K562 (cell line): Measurements from ENCODE around the gene FAM89B. TPM values are rescaled to one million over a fixed set of nuclear protein-coding genes. Genes with fewer than 3 reads are reported as not detected.

Experiments used
- ATAC-seq: fragments of 200-7000 bp; cut with Tn5 transposase; 3 replicates; pipeline ENCODE4 v1.9.1; 2020; ENCODE audit warnings: moderate library complexity
- BruUV-seq: library from RNA; stranded (reverse); fragments of 400-500 nt; replicated peaks from 2 replicates; lab custom pipeline; 2021; lab: Mats Ljungman, UMichigan
- CTCF ChIA-PET: fragments of 300-600 bp; formaldehyde crosslinking; extraction: SDS; loops from one replicate; lab custom pipeline; 2021; ENCODE audit warnings: low intra/inter-chr PET ratio; lab: Yijun Ruan, JAX
- POLR2A ChIA-PET: fragments of 300-600, 350-650 bp; sonication (Branson Sonifier 250); formaldehyde crosslinking; extraction: SDS; loops from one replicate; lab custom pipeline; 2021; ENCODE audit warnings: antibody characterized with exemption, inconsistent platforms; lab: Yijun Ruan, JAX
- DNase-seq, 4 experiments: peaks; one replicate each; pipeline versions ENCODE4 v3.0.0 to v3.0.0-alpha.2; 2011 to 2018; ENCODE audit warnings: low spot score in 3 of 4, mixed read lengths in 3 of 4; ENCODE audit errors: extremely low read depth in 1 of 4
- FAIRE-seq: peaks from 2 replicates; lab custom pipeline; 2011; peaks lifted over from hg19 to GRCh38; lab: Jason Lieb, UNC
- H2AFZ ChIP-seq: 2 replicates; pipeline ENCODE4 v1.6.0; 2011; ENCODE audit warnings: low read depth, low read length, control low read depth, inconsistent platforms
- H3K27ac ChIP-seq: fragments of 200-600 bp; 3 replicates; pipeline ENCODE4 v1.8.0; 2011; ENCODE audit warnings: low read depth, mild to moderate bottlenecking, control low read depth, inconsistent platforms, low read length, moderate library complexity, mixed read lengths; ENCODE audit errors: extremely low read depth
- H3K27me3 ChIP-seq, 2 experiments: fragments of 300-600 bp in 1 of 2; 2 replicates in 1 of 2; 3 replicates in 1 of 2; pipeline versions ENCODE4 v1.6.0 to v1.8.0; 2011; ENCODE audit warnings: inconsistent platforms in 2 of 2, low read length in 2 of 2, mild to moderate bottlenecking in 1 of 2, mixed read lengths in 1 of 2, moderate library complexity in 1 of 2; ENCODE audit not compliant: control insufficient read depth in 2 of 2, insufficient read depth in 2 of 2
- H3K36me3 ChIP-seq: fragments of 300-600 bp; 3 replicates; pipeline ENCODE4 v1.8.0; 2011; ENCODE audit warnings: mild to moderate bottlenecking, low read length, inconsistent platforms; ENCODE audit not compliant: control insufficient read depth, insufficient read depth
- H3K4me1 ChIP-seq, 2 experiments: fragments of 200-600 bp in 1 of 2; replicated peaks in 1 of 2; 2 replicates in 1 of 2; 3 replicates in 1 of 2; pipeline versions ENCODE4 v1.5.1 to v1.8.0; 2011; ENCODE audit warnings: inconsistent platforms in 2 of 2, low read length in 2 of 2, mild to moderate bottlenecking in 1 of 2, mixed read lengths in 1 of 2, moderate library complexity in 1 of 2; ENCODE audit not compliant: control insufficient read depth in 2 of 2, insufficient read depth in 2 of 2
- H3K4me2 ChIP-seq: 2 replicates; pipeline ENCODE4 v1.6.1; 2011; ENCODE audit warnings: low read length, control low read depth, inconsistent platforms, mixed read lengths; ENCODE audit not compliant: insufficient read depth
- H3K4me3 ChIP-seq: fragments of 200-600 bp; sonication (generic), shearing (Covaris generic); 2 replicates; pipeline ENCODE4 v1.5.1; 2016; ENCODE audit warnings: control low read depth, inconsistent platforms
- H3K79me2 ChIP-seq: fragments of 200-600 bp; 3 replicates; pipeline ENCODE4 v1.8.0; 2011; ENCODE audit warnings: low read length, inconsistent platforms; ENCODE audit not compliant: control insufficient read depth, insufficient read depth
- H3K9ac ChIP-seq, 2 experiments: 2 replicates each; pipeline versions ENCODE4 v1.6.0 to v1.6.1; 2011; ENCODE audit warnings: low read depth in 2 of 2, low read length in 2 of 2, control low read depth in 1 of 2, inconsistent platforms in 1 of 2, mild to moderate bottlenecking in 1 of 2, mixed read lengths in 1 of 2; ENCODE audit not compliant: insufficient read depth in 1 of 2
- H3K9me1 ChIP-seq: one replicate; pipeline ENCODE4 v1.6.0; 2011; ENCODE audit warnings: inconsistent platforms, mild to moderate bottlenecking, low read length, moderate library complexity; ENCODE audit not compliant: control insufficient read depth, insufficient read depth
- H3K9me3 ChIP-seq: replicated peaks from 2 replicates; pipeline ENCODE4 v1.5.1; 2011; ENCODE audit warnings: low read depth, low read length, inconsistent platforms; ENCODE audit not compliant: control insufficient read depth, insufficient read depth
- H4K20me1 ChIP-seq: replicated peaks from 2 replicates; pipeline ENCODE4 v1.6.1; 2011; ENCODE audit warnings: low read length, inconsistent platforms, mixed read lengths; ENCODE audit not compliant: control insufficient read depth, insufficient read depth
- CTBP1 ChIP-seq: fragments of 450-650 bp; IDR thresholded peaks from 2 replicates; pipeline ENCODE4 v1.6.1; 2016; ENCODE audit warnings: borderline replicate concordance
- E2F1 ChIP-seq: sonication (generic); formaldehyde crosslinking; IDR thresholded peaks from 2 replicates; pipeline ENCODE4 v1.8.1; 2023; ENCODE audit warnings: mild to moderate bottlenecking, missing genetic modification reagents, moderate library complexity
- MBD2 ChIP-seq: sonication (generic); IDR thresholded peaks from 2 replicates; pipeline ENCODE4 v1.6.1; 2016; ENCODE audit warnings: low read depth, borderline replicate concordance
- NRF1 ChIP-seq, 2 experiments: fragments of 450-650 bp; IDR thresholded peaks in 1 of 2; conservative IDR thresholded peaks in 1 of 2; 2 replicates each; pipeline ENCODE4 v1.6.1; 2014; ENCODE audit warnings: mild to moderate bottlenecking in 2 of 2
- PHF8 ChIP-seq: fragments of 200-600 bp; sonication (generic); IDR thresholded peaks from 2 replicates; pipeline ENCODE4 v1.6.1; 2012; ENCODE audit warnings: mixed run types, mild to moderate bottlenecking, inconsistent platforms, low read length, moderate library complexity, borderline replicate concordance
- PKNOX1 ChIP-seq: fragments of 450-650 bp; IDR thresholded peaks from 2 replicates; pipeline ENCODE4 v1.6.1; 2016
- POLR2A ChIP-seq: fragments of 450-650 bp; conservative IDR thresholded peaks from 2 replicates; pipeline ENCODE4 v1.6.1; 2016
- SIX5 ChIP-seq, 2 experiments: IDR thresholded peaks; 2 replicates each; pipeline ENCODE4 v1.6.1; 2011; ENCODE audit warnings: low read length in 2 of 2, borderline replicate concordance in 1 of 2, low read depth in 1 of 2, mild to moderate bottlenecking in 1 of 2, moderate library complexity in 1 of 2; ENCODE audit not compliant: insufficient read depth in 1 of 2
- SMARCA5 ChIP-seq: fragments of 450-650 bp; IDR thresholded peaks from 2 replicates; pipeline ENCODE4 v1.6.1; 2016
- ZFPM2 ChIP-seq: fragments of 250-450 bp; sonication (Bioruptor Pico); IDR thresholded peaks from 2 replicates; pipeline ENCODE4 v1.5.1; 2022; ENCODE audit warnings: mild to moderate bottlenecking
- ZNF263 ChIP-seq: sonication (generic); formaldehyde crosslinking; IDR thresholded peaks from 2 replicates; pipeline ENCODE4 v1.8.0; 2022; ENCODE audit warnings: mild to moderate bottlenecking, missing genetic modification reagents, borderline replicate concordance
- WGBS: fragments of 100-300 bp; shearing (Covaris generic); methylation state at CpG from one replicate; pipeline ENCODE4 v1.1.6; 2016; ENCODE audit warnings: low coverage, mixed read lengths; ENCODE audit not compliant: insufficient coverage; ENCODE audit errors: missing lambda C conversion rate; 5-methylcytosine and 5-hydroxymethylcytosine counted together
- in situ Hi-C: fragments of 300-500 bp; cut with MboI; formaldehyde crosslinking; loops from 4 replicates; pipeline ENCODE4 v1.15.0; 2018; ENCODE audit warnings: inconsistent platforms, mixed read lengths
- intact Hi-C: fragments of 100-400 bp; cut with micrococcal nuclease; formaldehyde crosslinking; loops from 2 replicates; pipeline ENCODE4 v1.14.2; 2022
- polyA plus RNA-seq, 8 experiments: library from polyadenylated mRNA; depleted of rRNA in 4 of 8; stranded (reverse) in 5 of 8; unstranded in 3 of 8; fragments of >200 nt; fragmentation: Nextera tagmentation in 2 of 8; fragmentation: Illumina TruSeq in 1 of 8; extraction: Ambion mirVana in 2 of 8; extraction: Trizol in 1 of 8; gene quantifications; 2 replicates each; pipeline versions ENCODE4 v1.2.1 to v1.2.3, GENCODE V29; 2011 to 2014; ENCODE audit warnings: inconsistent platforms in 1 of 8, missing spikeins in 1 of 8
- total RNA-seq, 7 experiments: library from RNA; depleted of rRNA in 6 of 7; stranded (reverse); fragments of >200 nt in 6 of 7; fragmentation: Illumina TruSeq in 2 of 7; extraction: Trizol in 2 of 7; gene quantifications; 2 replicates each; pipeline versions ENCODE4 v1.2.1 to v1.2.3, GENCODE V29; 2011 to 2021; ENCODE audit warnings: low replicate concordance in 1 of 7

FAM89B gene
- total and polyA plus RNA-seq, 9 of the 15 experiments (the other 6 are each of a cell fraction or from before 2014, with no cell fraction given) = 0.32 to 27.6 (median 11.9) TPM

GRCh38 chr11:65553301-65554001 lies 18.9 kb upstream of the FAM89B start:
- POLR2A ChIA-PET = interaction anchor here (0.5 to 2.8 kb wide), 11 partner anchors 13 to 131 kb away, joined by 3 to 16 read pairs (median 3); partner anchors contain the start of genes FAM89B, MALAT1 and NEAT1
- peak overlapping the region; percentile 72 for H3K4me2 ChIP-seq
- peaks cover 54 to 83% of the 10 kb centered on the region in 2 experiments for H3K4me1 ChIP-seq
- TF ChIP-seq SIX5 (IDR thresholded peaks at IDR 0.05; ENCODE audit: borderline replicate concordance in 1 of 2, insufficient read depth in 1 of 2, low read depth in 1 of 2, low read length in 2 of 2) (no peak), PKNOX1 (peak; percentile 89), CTBP1 (0 out of 2 replicates have a peak, but pooled peaks have one; percentile 17), ZNF263 (peak; percentile 24; the same call in 1 of the 2 replicates), MBD2 (0 out of 2 replicates have a peak, but pooled peaks have one; percentile 6), ZFPM2 (CRISPR knock-in tag) (no peak), E2F1 (CRISPR knock-in tag) (no peak), NRF1 (conservative IDR thresholded peaks at IDR 0.05 in 1 of 2, IDR thresholded peaks at IDR 0.05 in 1 of 2) (peak; percentile 36 to 43; a peak in 3 of 4 replicates), POLR2A (peak; percentile 51), SMARCA5 (no peak), PHF8 (peak; percentile 52; the same call in 1 of the 2 replicates)

More at GRCh38 chr11:65553301-65554001, 18.9 kb upstream of the FAM89B start:
- H3K4me3 ChIP-seq = peak overlapping the region; percentile 40
- WGBS = 5% methylated on average over 4 of the region's 37 CpGs
- H2AFZ ChIP-seq = peak overlapping the region; percentile 71
- peak overlapping the region; percentile 65; the same call in 2 of the 3 replicates for H3K27ac ChIP-seq
- H3K79me2 ChIP-seq = no peaks in the 10 kb centered on the region
- H3K36me3 ChIP-seq = no peaks in the 10 kb centered on the region
- no peaks in the 10 kb centered on the region for H3K9me1 ChIP-seq
- no peaks in the 10 kb centered on the region for H3K27me3 ChIP-seq
- ATAC-seq (peak; percentile 65), FAIRE-seq (no peak), DNase-seq (peak; percentile 64 to 77 (median 71))
- in situ Hi-C loops (no loop called here), intact Hi-C loops (no loop called here)
- H3K9me3 ChIP-seq = no peaks in the 10 kb centered on the region
- CTCF ChIA-PET = interaction anchor here (1.1 kb wide), 1 partner anchor 12 kb away, joined by 5 read pairs; no protein-coding TSS in a partner anchor
- peak overlapping the region; percentile 32 to 88; a peak in 3 of 4 replicates for H3K9ac ChIP-seq
- no TSS peak for BruUV-seq
- 0 out of 2 replicates have a peak, but pooled peaks cover 8% of the 10 kb centered on the region for H4K20me1 ChIP-seq
